Activated naive CD8-positive, alpha-beta T cell treated with anti-CD3 and anti-CD28 coated beads, Interleukin-2, amount 10 ng/mL, durations not matched to agents 7 days and 5 days (primary cell): ENCODE data around the gene PDXK. TPM values are rescaled to one million over a fixed set of nuclear protein-coding genes. Genes with fewer than 3 reads are reported as not detected.

ENCODE experiments used
- ATAC-seq: fragments of 150-1000 bp; cut with Tn5 transposase; one replicate; pipeline ENCODE4 v1.10.0; 2021; ENCODE audit warnings: low read depth, moderate library complexity
- POLR2A ChIA-PET: fragments of 350-600 bp; sonication (Branson Sonifier 250); formaldehyde crosslinking; loops from one replicate; lab custom pipeline; 2021; ENCODE audit warnings: antibody characterized with exemption; lab: Charles Lee
- DNase-seq: peaks from one replicate; pipeline ENCODE4 v3.0.0; 2021
- H3K27ac Mint-ChIP-seq: one replicate; pipeline ENCODE4 v1.8.0; 2022; ENCODE audit warnings: mild to moderate bottlenecking, mixed read lengths
- H3K27me3 Mint-ChIP-seq: one replicate; pipeline ENCODE4 v1.8.0; 2022; ENCODE audit warnings: mild to moderate bottlenecking, moderate library complexity, mixed read lengths
- H3K36me3 Mint-ChIP-seq: one replicate; pipeline ENCODE4 v1.8.0; 2021; ENCODE audit warnings: mild to moderate bottlenecking, mixed read lengths
- H3K4me1 Mint-ChIP-seq: one replicate; pipeline ENCODE4 v1.8.0; 2021; ENCODE audit warnings: mixed read lengths
- H3K4me3 Mint-ChIP-seq: one replicate; pipeline ENCODE4 v1.8.0; 2022; ENCODE audit warnings: mild to moderate bottlenecking, moderate library complexity, mixed read lengths
- H3K9me3 Mint-ChIP-seq: one replicate; pipeline ENCODE4 v1.8.0; 2021; ENCODE audit warnings: mixed read lengths
- total RNA-seq, 2 experiments: library from RNA; stranded (reverse); gene quantifications; one replicate each; pipeline ENCODE4 v1.2.3, GENCODE V29; 2021

Gene PDXK
- total RNA-seq, 2 experiments from 2014 or later, result 96.9 to 101 TPM

GRCh38 chr21:43745772-43746517 lies 27.0 kb downstream of the PDXK start:
- peaks cover 6% of the 10 kb centered on the region for H3K36me3 Mint-ChIP-seq

GRCh38 chr21:43748622-43749021 lies 29.7 kb downstream of the PDXK start:
- H3K4me1 Mint-ChIP-seq, result peaks cover 6% of the 10 kb centered on the region
- ATAC-seq (no peak), DNase-seq (no peak)
- POLR2A ChIA-PET, result no interaction called here
- no peak overlapping the region for H3K4me3 Mint-ChIP-seq
- H3K27ac Mint-ChIP-seq, result no peak overlapping the region
- H3K27me3 Mint-ChIP-seq, result no peaks in the 10 kb centered on the region
- peaks cover 9% of the 10 kb centered on the region for H3K36me3 Mint-ChIP-seq
- no peaks in the 10 kb centered on the region for H3K9me3 Mint-ChIP-seq

More at GRCh38 chr21:43745772-43746517, 27.0 kb downstream of the PDXK start:
- Mint-ChIP-seq H3K4me3 (no peak overlapping the region), H3K27me3 (no peaks in the 10 kb centered on the region), H3K4me1 (peaks cover 6% of the 10 kb centered on the region), H3K9me3 (no peaks in the 10 kb centered on the region), H3K27ac (no peak overlapping the region)
- DNase-seq, result no peak
- POLR2A ChIA-PET, result no interaction called here
- no peak for ATAC-seq

- ATAC-seq (peak; percentile 49), DNase-seq (no peak)
- Mint-ChIP-seq H3K4me1 (peaks cover 6% of the 10 kb centered on the region), H3K4me3 (no peak overlapping the region), H3K27ac (peak overlapping the region; percentile 30), H3K36me3 (peaks cover 11% of the 10 kb centered on the region), H3K9me3 (no peaks in the 10 kb centered on the region), H3K27me3 (no peaks in the 10 kb centered on the region)
- POLR2A ChIA-PET, result interaction anchor here (0.6 kb wide), 1 partner anchor 27 kb away, joined by 3 read pairs; no protein-coding TSS in a partner anchor
Observed at GRCh38 chr21:43749651-43750262, 30.8 kb downstream of the PDXK start.

- Mint-ChIP-seq H3K27ac (peak overlapping the region; percentile 58), H3K36me3 (peaks cover 9% of the 10 kb centered on the region), H3K9me3 (no peaks in the 10 kb centered on the region), H3K4me3 (no peak overlapping the region), H3K4me1 (peaks cover 6% of the 10 kb centered on the region), H3K27me3 (no peaks in the 10 kb centered on the region)
- ATAC-seq (no peak), DNase-seq (no peak)
- POLR2A ChIA-PET, result no interaction called here
Observed at GRCh38 chr21:43750339-43751033, 31.6 kb downstream of the PDXK start.

GRCh38 chr21:43751955-43752591 lies 33.1 kb downstream of the PDXK start:
- H3K4me3 Mint-ChIP-seq, result no peak overlapping the region
- H3K36me3 Mint-ChIP-seq, result peaks cover 9% of the 10 kb centered on the region
- no peak for DNase-seq
- no peak overlapping the region for H3K27ac Mint-ChIP-seq
- POLR2A ChIA-PET, result no interaction called here
- no peaks in the 10 kb centered on the region for H3K9me3 Mint-ChIP-seq
- peaks cover 6% of the 10 kb centered on the region for H3K4me1 Mint-ChIP-seq
- H3K27me3 Mint-ChIP-seq, result no peaks in the 10 kb centered on the region
- ATAC-seq, result no peak

- Mint-ChIP-seq H3K9me3 (no peaks in the 10 kb centered on the region), H3K4me3 (no peak overlapping the region), H3K36me3 (peaks cover 9% of the 10 kb centered on the region), H3K4me1 (peaks cover 6% of the 10 kb centered on the region), H3K27me3 (no peaks in the 10 kb centered on the region), H3K27ac (no peak overlapping the region)
- DNase-seq (no peak), ATAC-seq (no peak)
- POLR2A ChIA-PET, result no interaction called here
Observed at GRCh38 chr21:43752758-43753438, 34.0 kb downstream of the PDXK start.

- Mint-ChIP-seq H3K27me3 (no peaks in the 10 kb centered on the region), H3K4me1 (peaks cover 6% of the 10 kb centered on the region), H3K9me3 (no peaks in the 10 kb centered on the region), H3K36me3 (peaks cover 9% of the 10 kb centered on the region), H3K27ac (no peak overlapping the region), H3K4me3 (no peak overlapping the region)
- POLR2A ChIA-PET, result no interaction called here
- no peak for ATAC-seq
- DNase-seq, result no peak
Observed at GRCh38 chr21:43753439-43753799, 34.5 kb downstream of the PDXK start.

GRCh38 chr21:43754948-43755781 lies 36.2 kb downstream of the PDXK start:
- DNase-seq (no peak), ATAC-seq (no peak)
- Mint-ChIP-seq H3K9me3 (no peaks in the 10 kb centered on the region), H3K36me3 (peaks cover 9% of the 10 kb centered on the region), H3K27me3 (no peaks in the 10 kb centered on the region), H3K27ac (no peak overlapping the region), H3K4me3 (no peak overlapping the region), H3K4me1 (no peaks in the 10 kb centered on the region)
- POLR2A ChIA-PET, result no interaction called here

GRCh38 chr21:43755820-43756594 lies 37.1 kb downstream of the PDXK start:
- H3K4me1 Mint-ChIP-seq, result no peaks in the 10 kb centered on the region
- DNase-seq (no peak), ATAC-seq (no peak)
- H3K27ac Mint-ChIP-seq, result no peak overlapping the region
- no peak overlapping the region for H3K4me3 Mint-ChIP-seq
- peaks cover 5% of the 10 kb centered on the region for H3K36me3 Mint-ChIP-seq
- POLR2A ChIA-PET, result no interaction called here
- no peaks in the 10 kb centered on the region for H3K9me3 Mint-ChIP-seq
- no peaks in the 10 kb centered on the region for H3K27me3 Mint-ChIP-seq

GRCh38 chr21:43757601-43758000 lies 38.7 kb downstream of the PDXK start:
- Mint-ChIP-seq H3K4me3 (no peak overlapping the region), H3K9me3 (no peaks in the 10 kb centered on the region), H3K27ac (no peak overlapping the region), H3K36me3 (peaks cover 5% of the 10 kb centered on the region), H3K27me3 (no peaks in the 10 kb centered on the region), H3K4me1 (no peaks in the 10 kb centered on the region)
- DNase-seq, result no peak
- POLR2A ChIA-PET, result interaction anchor here (1.0 kb wide), 1 partner anchor 40 kb away, joined by 3 read pairs; no protein-coding TSS in a partner anchor
- ATAC-seq, result no peak

GRCh38 chr21:43758111-43758641 lies 39.2 kb downstream of the PDXK start:
- DNase-seq (no peak), ATAC-seq (no peak)
- Mint-ChIP-seq H3K4me1 (no peaks in the 10 kb centered on the region), H3K27ac (no peak overlapping the region), H3K4me3 (no peak overlapping the region), H3K27me3 (no peaks in the 10 kb centered on the region), H3K9me3 (no peaks in the 10 kb centered on the region), H3K36me3 (peaks cover 2% of the 10 kb centered on the region)
- POLR2A ChIA-PET, result interaction anchor here (1.0 kb wide), 1 partner anchor 39 kb away, joined by 3 read pairs; no protein-coding TSS in a partner anchor
